T-helper 1 cell treated with Interleukin-12 subunit alpha and Interleukin-12 subunit beta and Interleukin-4 antibody, amounts not matched to agents 30 μg/mL and 1 μg/mL, for 36 hours (primary cell): ENCODE measurements around the gene TGFBRAP1.
"Not testable (repeated sequence)": the region's sequence is repeated elsewhere in the genome, so short reads cannot be mapped to it uniquely, and the experiment has no call there.

Experiments
- H3K27ac Mint-ChIP-seq: one replicate; pipeline ENCODE4 v1.8.0; 2021; ENCODE audit warnings: mild to moderate bottlenecking, mixed read lengths
- H3K27me3 Mint-ChIP-seq: one replicate; pipeline ENCODE4 v1.8.0; 2021; ENCODE audit warnings: low read depth, mixed read lengths
- H3K36me3 Mint-ChIP-seq: one replicate; pipeline ENCODE4 v1.8.0; 2021; ENCODE audit warnings: low read depth, mixed read lengths
- H3K4me1 Mint-ChIP-seq: one replicate; pipeline ENCODE4 v1.8.0; 2021; ENCODE audit warnings: low read depth, mixed read lengths
- H3K4me3 Mint-ChIP-seq: one replicate; pipeline ENCODE4 v1.8.0; 2021; ENCODE audit warnings: mild to moderate bottlenecking, moderate library complexity, mixed read lengths
- H3K9me3 Mint-ChIP-seq: one replicate; pipeline ENCODE4 v1.8.0; 2021; ENCODE audit warnings: mixed read lengths

Gene TGFBRAP1

DNA sequence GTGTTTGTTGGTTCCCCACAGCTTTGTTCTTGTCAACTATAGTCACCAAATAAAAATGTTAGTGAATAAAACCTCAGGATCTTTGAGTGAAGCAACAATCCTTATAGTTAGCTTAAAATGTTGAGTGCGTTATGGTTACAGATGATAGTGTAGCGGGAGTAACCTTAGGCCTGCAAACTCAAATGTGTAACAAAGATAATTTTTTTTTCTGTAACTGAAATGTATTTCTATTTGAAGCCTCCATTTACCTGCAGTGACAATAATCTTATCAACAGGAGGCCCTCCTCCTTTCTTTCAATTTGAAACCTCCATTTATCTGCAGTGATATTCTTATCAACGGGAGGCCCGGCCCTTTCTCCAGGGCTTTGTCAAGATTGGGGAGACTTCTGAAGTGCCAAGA, 4.7 kb upstream of the TGFBRAP1 start:
- no peak overlapping the region for H3K4me3 Mint-ChIP-seq
- no peaks in the 10 kb centered on the region for H3K9me3 Mint-ChIP-seq
- peaks cover 24% of the 10 kb centered on the region for H3K4me1 Mint-ChIP-seq
- peaks cover 3% of the 10 kb centered on the region for H3K36me3 Mint-ChIP-seq
- H3K27ac Mint-ChIP-seq, result no peak overlapping the region
- H3K27me3 Mint-ChIP-seq, result no peaks in the 10 kb centered on the region

GRCh38 chr2:105330681-105331375, 1.3 kb upstream of the TGFBRAP1 start:
- Mint-ChIP-seq H3K4me3 (peak overlapping the region; percentile 85), H3K9me3 (no peaks in the 10 kb centered on the region), H3K27ac (no peak overlapping the region), H3K4me1 (peaks cover 24% of the 10 kb centered on the region), H3K27me3 (no peaks in the 10 kb centered on the region), H3K36me3 (peaks cover 2% of the 10 kb centered on the region)

- Mint-ChIP-seq H3K27ac (peak overlapping the region; percentile 87), H3K36me3 (peaks cover 6% of the 10 kb centered on the region), H3K4me3 (peak overlapping the region; percentile 95), H3K4me1 (peaks cover 28% of the 10 kb centered on the region), H3K27me3 (no peaks in the 10 kb centered on the region), H3K9me3 (no peaks in the 10 kb centered on the region)
Observed at GRCh38 chr2:105329197-105329554, 359 bp downstream of the TGFBRAP1 start.

- H3K9me3 Mint-ChIP-seq, result no peaks in the 10 kb centered on the region
- H3K4me3 Mint-ChIP-seq, result peak overlapping the region; percentile 95
Observed at GRCh38 chr2:105328281-105329196, 996 bp downstream of the TGFBRAP1 start.

GRCh38 chr2:105327690-105328089, 1.8 kb downstream of the TGFBRAP1 start:
- Mint-ChIP-seq H3K4me3 (peak overlapping the region; percentile 95), H3K36me3 (peaks cover 6% of the 10 kb centered on the region), H3K9me3 (no peaks in the 10 kb centered on the region), H3K27me3 (no peaks in the 10 kb centered on the region), H3K27ac (no peak overlapping the region), H3K4me1 (peaks cover 30% of the 10 kb centered on the region)

More at GRCh38 chr2:105328281-105329196, 996 bp downstream of the TGFBRAP1 start:
- peaks cover 28% of the 10 kb centered on the region for H3K4me1 Mint-ChIP-seq
- H3K27me3 Mint-ChIP-seq, result no peaks in the 10 kb centered on the region
- peaks cover 6% of the 10 kb centered on the region for H3K36me3 Mint-ChIP-seq
- H3K27ac Mint-ChIP-seq, result peak overlapping the region; percentile 87

DNA sequence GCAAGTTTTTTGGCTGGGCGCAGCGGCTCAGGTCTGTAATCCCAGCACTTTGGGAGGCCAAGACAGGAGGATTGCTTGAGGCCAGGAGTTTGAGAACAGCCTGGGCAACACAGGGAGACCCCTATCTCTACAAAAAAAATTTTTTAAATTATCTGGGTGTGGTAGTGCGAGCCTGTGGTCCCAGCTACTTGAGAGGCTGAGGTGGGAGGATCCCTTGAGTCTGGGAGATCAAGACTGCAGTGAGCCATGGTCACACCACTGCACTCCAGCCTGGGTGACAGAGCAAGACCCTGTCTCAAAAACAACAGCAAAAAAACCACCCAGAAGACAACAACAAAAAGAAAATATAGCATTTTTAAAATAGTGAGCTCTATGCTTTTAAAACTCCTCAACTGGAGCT, 2.3 kb downstream of the TGFBRAP1 start:
- not testable (repeated sequence) for H3K9me3 Mint-ChIP-seq, H3K27ac Mint-ChIP-seq, H3K36me3 Mint-ChIP-seq, H3K27me3 Mint-ChIP-seq, H3K4me3 Mint-ChIP-seq
- peaks cover 34% of the 10 kb centered on the region for H3K4me1 Mint-ChIP-seq

DNA sequence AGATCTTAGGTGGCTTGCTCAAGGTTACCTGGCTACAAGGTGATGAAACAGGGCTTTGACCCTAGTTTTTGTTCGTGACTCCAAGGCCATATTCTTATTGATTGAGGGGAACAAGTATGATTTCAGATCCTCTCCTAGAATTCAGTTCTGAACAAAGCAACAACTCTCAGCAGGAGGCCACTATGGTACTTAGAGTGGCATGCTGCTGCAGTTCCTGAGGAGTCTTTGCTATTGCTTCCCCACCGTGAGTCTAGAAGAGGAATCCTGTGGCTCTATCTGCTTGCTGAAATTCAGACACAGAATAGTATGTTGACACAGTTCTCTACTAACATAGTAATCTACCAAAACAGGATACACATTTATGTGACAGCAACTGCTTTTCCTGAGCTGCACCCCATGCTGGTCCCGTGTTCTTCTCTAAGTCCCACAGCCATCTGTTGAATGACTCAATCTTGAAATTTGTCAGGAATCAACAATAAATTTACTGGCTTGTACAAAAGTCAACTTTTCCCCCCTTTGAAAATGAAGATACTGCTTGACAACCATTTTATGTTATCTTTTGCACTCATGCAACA, 4.1 kb downstream of the TGFBRAP1 start:
- Mint-ChIP-seq H3K27me3 (no peaks in the 10 kb centered on the region), H3K4me3 (no peak overlapping the region), H3K27ac (no peak overlapping the region), H3K36me3 (peaks cover 6% of the 10 kb centered on the region), H3K4me1 (peaks cover 29% of the 10 kb centered on the region), H3K9me3 (no peaks in the 10 kb centered on the region)

- no peak overlapping the region for H3K27ac Mint-ChIP-seq
- H3K36me3 Mint-ChIP-seq, result peaks cover 6% of the 10 kb centered on the region
- H3K27me3 Mint-ChIP-seq, result no peaks in the 10 kb centered on the region
- no peak overlapping the region for H3K4me3 Mint-ChIP-seq
- no peaks in the 10 kb centered on the region for H3K9me3 Mint-ChIP-seq
- H3K4me1 Mint-ChIP-seq, result peaks cover 26% of the 10 kb centered on the region
Observed at GRCh38 chr2:105324732-105325131, 4.8 kb downstream of the TGFBRAP1 start.

- H3K4me3 Mint-ChIP-seq, result no peak overlapping the region
- H3K36me3 Mint-ChIP-seq, result peaks cover 4% of the 10 kb centered on the region
- no peaks in the 10 kb centered on the region for H3K9me3 Mint-ChIP-seq
- H3K27ac Mint-ChIP-seq, result no peak overlapping the region
- H3K4me1 Mint-ChIP-seq, result peaks cover 24% of the 10 kb centered on the region
- no peaks in the 10 kb centered on the region for H3K27me3 Mint-ChIP-seq
Observed at GRCh38 chr2:105324101-105324500, 5.4 kb downstream of the TGFBRAP1 start.

GRCh38 chr2:105323111-105323510, 6.4 kb downstream of the TGFBRAP1 start:
- Mint-ChIP-seq H3K27ac (no peak overlapping the region), H3K4me1 (peaks cover 18% of the 10 kb centered on the region)

GRCh38 chr2:105321875-105322646, 7.5 kb downstream of the TGFBRAP1 start:
- H3K4me3 Mint-ChIP-seq, result no peak overlapping the region
- peaks cover 4% of the 10 kb centered on the region for H3K36me3 Mint-ChIP-seq
- H3K4me1 Mint-ChIP-seq, result peaks cover 16% of the 10 kb centered on the region
- H3K27ac Mint-ChIP-seq, result no peak overlapping the region
- H3K27me3 Mint-ChIP-seq, result no peaks in the 10 kb centered on the region
- no peaks in the 10 kb centered on the region for H3K9me3 Mint-ChIP-seq

More at GRCh38 chr2:105323111-105323510, 6.4 kb downstream of the TGFBRAP1 start:
- Mint-ChIP-seq H3K36me3 (peaks cover 4% of the 10 kb centered on the region), H3K4me3 (no peak overlapping the region), H3K9me3 (no peaks in the 10 kb centered on the region), H3K27me3 (no peaks in the 10 kb centered on the region)

- Mint-ChIP-seq H3K4me3 (no peak overlapping the region), H3K27me3 (no peaks in the 10 kb centered on the region), H3K36me3 (peaks cover 4% of the 10 kb centered on the region), H3K9me3 (no peaks in the 10 kb centered on the region), H3K27ac (no peak overlapping the region), H3K4me1 (peaks cover 15% of the 10 kb centered on the region)
Observed at GRCh38 chr2:105320651-105321215, 8.8 kb downstream of the TGFBRAP1 start.

GRCh38 chr2:105317937-105318336, 11.6 kb downstream of the TGFBRAP1 start:
- Mint-ChIP-seq H3K27ac (no peak overlapping the region), H3K4me3 (no peak overlapping the region), H3K4me1 (peaks cover 11% of the 10 kb centered on the region), H3K27me3 (no peaks in the 10 kb centered on the region), H3K9me3 (no peaks in the 10 kb centered on the region), H3K36me3 (no peaks in the 10 kb centered on the region)

DNA sequence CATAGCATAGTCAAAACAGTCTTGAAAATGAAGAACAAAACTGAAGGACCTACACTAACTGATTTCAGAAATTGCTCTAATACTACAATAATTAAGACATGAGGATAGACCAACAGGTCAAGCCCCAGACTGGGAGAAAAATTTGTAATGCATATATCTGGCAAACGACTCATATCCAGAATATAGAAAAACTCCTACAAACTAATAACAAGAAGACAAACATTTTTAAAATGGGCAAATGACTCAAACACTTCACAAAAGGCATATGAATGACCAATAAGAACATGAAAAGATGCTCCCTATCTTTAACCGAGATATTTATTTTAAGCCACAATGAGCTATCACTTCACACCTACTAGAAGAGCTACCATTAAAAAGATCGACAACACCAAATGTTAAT, 14.2 kb downstream of the TGFBRAP1 start:
- peaks cover 6% of the 10 kb centered on the region for H3K4me1 Mint-ChIP-seq
- no peaks in the 10 kb centered on the region for H3K27me3 Mint-ChIP-seq
- no peaks in the 10 kb centered on the region for H3K36me3 Mint-ChIP-seq
- no peak overlapping the region for H3K4me3 Mint-ChIP-seq
- H3K9me3 Mint-ChIP-seq, result no peaks in the 10 kb centered on the region
- H3K27ac Mint-ChIP-seq, result no peak overlapping the region
